ENCODE results near the gene ACAA2.

GRCh38 chr18:49743117-49743567, 70.2 kb downstream of the ACAA2 start:
- TF ChIP-seq CTCF (IDR thresholded peaks at IDR 0.05) (no peak), EZH2phosphoT487 (IDR thresholded peaks at IDR 0.05) (no peak)

Data from neural progenitor cell (in vitro differentiated cells).